Parathyroid adenoma (tissue), 2 donors: Measurements from ENCODE around the gene OR8D1.
"Not testable (repeated sequence)": the region's sequence is repeated elsewhere in the genome, so short reads cannot be mapped to it uniquely, and the experiment has no call there.

Experiments
- H2AFZ ChIP-seq: fragments of 300-600 bp; sonication (generic); one replicate; pipeline ENCODE4 v1.7.0; 2017; ENCODE audit warnings: antibody characterized with exemption, mild to moderate bottlenecking
- H3K27ac ChIP-seq: fragments of 300-600 bp; sonication (generic); one replicate; pipeline ENCODE4 v1.7.0; 2017
- H3K27me3 ChIP-seq: fragments of 300-600 bp; sonication (generic); one replicate; pipeline ENCODE4 v1.7.0; 2017; ENCODE audit warnings: low read length; ENCODE audit not compliant: control insufficient read depth, insufficient read depth
- H3K36me3 ChIP-seq: fragments of 300-600 bp; sonication (generic); one replicate; pipeline ENCODE4 v1.7.0; 2017; ENCODE audit warnings: low read length; ENCODE audit not compliant: control insufficient read depth, insufficient read depth
- H3K4me1 ChIP-seq: fragments of 300-600 bp; sonication (generic); one replicate; pipeline ENCODE4 v1.7.0; 2017; ENCODE audit warnings: control low read depth
- H3K4me2 ChIP-seq: fragments of 300-600 bp; sonication (generic); one replicate; pipeline ENCODE4 v1.7.0; 2017; ENCODE audit warnings: low read length
- H3K4me3 ChIP-seq: fragments of 300-600 bp; sonication (generic); one replicate; pipeline ENCODE4 v1.7.0; 2017; ENCODE audit warnings: low read depth, low read length
- H3K79me2 ChIP-seq: fragments of 300-600 bp; sonication (generic); one replicate; pipeline ENCODE4 v1.7.0; 2017; ENCODE audit warnings: control low read depth
- H3K9ac ChIP-seq: fragments of 300-600 bp; sonication (generic); one replicate; pipeline ENCODE4 v1.7.0; 2017; ENCODE audit warnings: mild to moderate bottlenecking
- H3K9me3 ChIP-seq: fragments of 300-600 bp; sonication (generic); one replicate; pipeline ENCODE4 v1.7.0; 2017; ENCODE audit warnings: low read length; ENCODE audit not compliant: control insufficient read depth
- CTCF ChIP-seq: fragments of 300-600 bp; sonication (generic); IDR thresholded peaks from one replicate; pipeline ENCODE4 v1.7.0; 2017; ENCODE audit warnings: antibody characterized with exemption, mild to moderate bottlenecking
- donor health status: primary hyperparathyroidism.

Gene OR8D1

DNA sequence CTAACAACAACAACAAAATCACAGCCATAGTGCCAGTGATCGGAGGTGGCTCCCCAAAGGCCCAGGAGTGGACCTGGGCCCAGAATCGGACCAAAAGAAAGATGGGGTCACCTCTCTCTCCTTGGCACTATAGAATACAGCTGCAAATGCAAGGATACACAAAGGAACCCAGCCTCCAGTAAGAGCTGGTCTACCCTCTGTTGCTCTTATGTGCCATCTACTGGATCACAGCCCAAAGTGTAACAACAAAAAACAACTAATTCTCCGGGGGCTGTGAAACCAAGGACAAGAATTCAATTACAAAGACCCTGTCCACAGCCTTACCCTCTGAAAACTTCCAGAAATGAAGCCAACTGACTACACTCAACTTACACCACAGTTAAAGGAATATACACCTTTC is 35.9 kb downstream of the OR8D1 start:
- Histone ChIP-seq H3K9me3 (no peaks in the 10 kb centered on the region), H3K27ac (no peak overlapping the region), H2AFZ (no peak overlapping the region), H3K4me1 (no peaks in the 10 kb centered on the region), H3K36me3 (no peaks in the 10 kb centered on the region), H3K9ac (no peak overlapping the region), H3K27me3 (no peaks in the 10 kb centered on the region), H3K79me2 (no peaks in the 10 kb centered on the region), H3K4me3 (no peak overlapping the region), H3K4me2 (no peak overlapping the region)
- no peak for TF ChIP-seq CTCF

DNA sequence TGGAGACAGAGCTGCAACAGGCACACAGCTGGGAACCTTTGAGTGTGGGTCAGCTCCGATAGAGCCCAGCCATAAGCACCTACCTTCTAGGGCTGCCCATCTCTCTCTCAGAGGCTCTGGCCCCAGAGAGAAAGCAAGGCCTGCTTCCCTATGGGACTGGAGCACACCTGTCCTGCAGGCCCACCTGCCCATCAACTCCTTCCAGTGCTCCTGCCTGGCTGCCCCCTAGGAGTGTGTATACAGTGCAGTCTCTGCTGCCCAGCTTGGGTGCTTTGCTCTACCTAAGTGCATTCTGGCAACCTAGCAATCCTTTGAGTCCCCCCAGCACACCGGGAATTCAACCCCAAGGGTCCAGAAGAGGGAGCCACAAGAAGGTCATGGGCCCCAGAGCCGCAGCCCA is 36.5 kb downstream of the OR8D1 start:
- Histone ChIP-seq H3K79me2 (no peaks in the 10 kb centered on the region), H3K27ac (no peak overlapping the region), H3K9me3 (no peaks in the 10 kb centered on the region), H3K9ac (no peak overlapping the region), H3K27me3 (no peaks in the 10 kb centered on the region), H3K4me3 (no peak overlapping the region), H2AFZ (no peak overlapping the region), H3K36me3 (no peaks in the 10 kb centered on the region), H3K4me2 (no peak overlapping the region), H3K4me1 (no peaks in the 10 kb centered on the region)
- TF ChIP-seq CTCF, result no peak

DNA sequence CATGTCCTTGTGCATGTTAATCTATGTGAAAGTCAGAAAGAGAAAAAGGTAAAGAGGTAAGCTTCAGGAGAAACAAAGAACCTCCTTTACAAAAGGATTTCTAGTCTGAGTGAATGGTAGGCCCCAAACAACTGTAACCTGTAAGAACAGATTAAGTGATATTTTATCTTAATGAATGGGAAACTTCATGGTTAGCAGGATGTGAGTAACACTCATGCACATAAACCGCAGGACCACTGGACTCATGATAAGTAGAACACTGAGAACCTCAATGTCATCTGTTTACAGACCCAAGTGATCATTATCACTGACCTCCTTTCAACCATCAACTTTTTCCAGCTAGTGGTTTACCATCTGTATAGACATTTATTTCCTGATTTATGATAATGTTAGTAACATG is 37.7 kb downstream of the OR8D1 start:
- Histone ChIP-seq H3K27me3 (no peaks in the 10 kb centered on the region), H3K36me3 (no peaks in the 10 kb centered on the region), H3K4me1 (no peaks in the 10 kb centered on the region), H3K9me3 (no peaks in the 10 kb centered on the region), H2AFZ (no peak overlapping the region), H3K4me3 (no peak overlapping the region), H3K4me2 (no peak overlapping the region), H3K79me2 (no peaks in the 10 kb centered on the region), H3K9ac (no peak overlapping the region), H3K27ac (no peak overlapping the region)
- no peak for TF ChIP-seq CTCF

GRCh38 chr11:124274000-124274399 is 39.7 kb downstream of the OR8D1 start:
- Histone ChIP-seq H2AFZ (no peak overlapping the region), H3K27ac (no peak overlapping the region), H3K4me1 (no peaks in the 10 kb centered on the region), H3K79me2 (no peaks in the 10 kb centered on the region), H3K4me2 (no peak overlapping the region), H3K9me3 (no peaks in the 10 kb centered on the region), H3K36me3 (no peaks in the 10 kb centered on the region), H3K27me3 (no peaks in the 10 kb centered on the region), H3K4me3 (no peak overlapping the region), H3K9ac (no peak overlapping the region)
- TF ChIP-seq CTCF, result no peak

- H3K36me3 ChIP-seq, H3K79me2 ChIP-seq, H3K4me3 ChIP-seq, H3K27me3 ChIP-seq, H3K4me1 ChIP-seq, H3K27ac ChIP-seq, H3K9me3 ChIP-seq, H2AFZ ChIP-seq, H3K4me2 ChIP-seq, H3K9ac ChIP-seq: not testable (repeated sequence)
These were observed 42.9 kb downstream of the OR8D1 start for GRCh38 chr11:124270886-124271285.

DNA sequence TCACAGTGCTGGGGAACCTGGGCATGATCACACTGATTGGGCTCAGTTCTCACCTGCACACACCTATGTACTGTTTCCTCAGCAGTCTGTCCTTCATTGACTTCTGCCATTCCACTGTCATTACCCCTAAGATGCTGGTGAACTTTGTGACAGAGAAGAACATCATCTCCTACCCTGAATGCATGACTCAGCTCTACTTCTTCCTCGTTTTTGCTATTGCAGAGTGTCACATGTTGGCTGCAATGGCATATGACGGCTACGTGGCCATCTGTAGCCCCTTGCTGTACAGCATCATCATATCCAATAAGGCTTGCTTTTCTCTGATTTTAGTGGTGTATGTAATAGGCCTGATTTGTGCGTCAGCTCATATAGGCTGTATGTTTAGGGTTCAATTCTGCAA is 48.7 kb downstream of the OR8D1 start:
- H3K27ac ChIP-seq, H2AFZ ChIP-seq, H3K4me2 ChIP-seq, H3K9ac ChIP-seq, H3K79me2 ChIP-seq, H3K36me3 ChIP-seq, H3K4me1 ChIP-seq, H3K9me3 ChIP-seq, H3K4me3 ChIP-seq, H3K27me3 ChIP-seq: not testable (repeated sequence)
